ENCODE results near the gene HSD11B2.

GRCh38 chr16:67454852-67455251 lies 23.9 kb downstream of the HSD11B2 start:
- TF ChIP-seq CTCF (IDR thresholded peaks at IDR 0.05) (no peak), POLR2A (IDR thresholded peaks at IDR 0.05) (no peak)
